Measurements from ENCODE around the gene WDR43. TPM values are rescaled to one million over a fixed set of nuclear protein-coding genes. Genes with fewer than 3 reads are reported as not detected.

WDR43 gene
- total and polyA plus RNA-seq, 9 of the 15 experiments (the other 6 are each of a cell fraction or from before 2014, with no cell fraction given) = 34.6 to 197 (median 105) TPM

- CTCF ChIA-PET (ENCODE audit: low intra/inter-chr PET ratio) = no interaction called here
- TF ChIP-seq ZZZ3 (IDR thresholded peaks at IDR 0.05) (no peak), MECOM (CRISPR knock-in tag; IDR thresholded peaks at IDR 0.05) (no peak), ZNF395 (CRISPR knock-in tag; IDR thresholded peaks at IDR 0.05) (no peak), SUPT5H (IDR thresholded peaks at IDR 0.05) (peak; percentile 12; the same call in 1 of the 2 replicates), DDX20 (tag; IDR thresholded peaks at IDR 0.05; ENCODE audit: low read depth) (no peak), RAD51 (IDR thresholded peaks at IDR 0.05; ENCODE audit: borderline replicate concordance, low read depth) (no peak), MBD2 (IDR thresholded peaks at IDR 0.05; ENCODE audit: borderline replicate concordance, low read depth) (no peak), ZNF551 (CRISPR knock-in tag; IDR thresholded peaks at IDR 0.05) (no peak), EWSR1 (IDR thresholded peaks at IDR 0.05; ENCODE audit: borderline replicate concordance, low read depth, partially characterized antibody) (no peak), GTF2F1 (IDR thresholded peaks at IDR 0.05; ENCODE audit: low read depth, low read length) (no peak), HOMEZ (CRISPR knock-in tag; IDR thresholded peaks at IDR 0.05) (no peak), POLR2B (IDR thresholded peaks at IDR 0.05; ENCODE audit: low read depth, partially characterized antibody) (peak; percentile 29), CBX5 (IDR thresholded peaks at IDR 0.05; ENCODE audit: borderline replicate concordance, low read depth) (peak; percentile 13; the same call in 1 of the 2 replicates), MYNN (IDR thresholded peaks at IDR 0.05) (0 out of 2 replicates have a peak, but pooled peaks have one; percentile 8), MYNN (CRISPR knock-in tag; IDR thresholded peaks at IDR 0.05) (no peak), FOXM1 (IDR thresholded peaks at IDR 0.05; ENCODE audit: low read depth) (no peak), FOXM1 (CRISPR knock-in tag; IDR thresholded peaks at IDR 0.05; ENCODE audit: low read depth) (no peak), POLR2A (conservative IDR thresholded peaks at IDR 0.05) (peak; percentile 42; the same call in 1 of the 2 replicates)
- TF ChIP-seq, protein P1, sequence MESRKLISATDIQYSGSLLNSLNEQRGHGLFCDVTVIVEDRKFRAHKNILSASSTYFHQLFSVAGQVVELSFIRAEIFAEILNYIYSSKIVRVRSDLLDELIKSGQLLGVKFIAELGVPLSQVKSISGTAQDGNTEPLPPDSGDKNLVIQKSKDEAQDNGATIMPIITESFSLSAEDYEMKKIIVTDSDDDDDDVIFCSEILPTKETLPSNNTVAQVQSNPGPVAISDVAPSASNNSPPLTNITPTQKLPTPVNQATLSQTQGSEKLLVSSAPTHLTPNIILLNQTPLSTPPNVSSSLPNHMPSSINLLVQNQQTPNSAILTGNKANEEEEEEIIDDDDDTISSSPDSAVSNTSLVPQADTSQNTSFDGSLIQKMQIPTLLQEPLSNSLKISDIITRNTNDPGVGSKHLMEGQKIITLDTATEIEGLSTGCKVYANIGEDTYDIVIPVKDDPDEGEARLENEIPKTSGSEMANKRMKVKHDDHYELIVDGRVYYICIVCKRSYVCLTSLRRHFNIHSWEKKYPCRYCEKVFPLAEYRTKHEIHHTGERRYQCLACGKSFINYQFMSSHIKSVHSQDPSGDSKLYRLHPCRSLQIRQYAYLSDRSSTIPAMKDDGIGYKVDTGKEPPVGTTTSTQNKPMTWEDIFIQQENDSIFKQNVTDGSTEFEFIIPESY (CRISPR knock-in tag; IDR thresholded peaks at IDR 0.05) = 0 out of 2 replicates have a peak, but pooled peaks have one; percentile 14
These were observed 55.3 kb downstream of the WDR43 start for GRCh38 chr2:28949617-28950305.

More at GRCh38 chr2:28949617-28950305, 55.3 kb downstream of the WDR43 start:
- no TSS peak for BruUV-seq (replicated peaks)
- H3K9me1 ChIP-seq (ENCODE audit: control insufficient read depth, insufficient read depth, low read length) = no peaks in the 10 kb centered on the region
- no peaks in the 10 kb centered on the region for H3K79me2 ChIP-seq (ENCODE audit: control insufficient read depth, insufficient read depth, low read length)
- in situ Hi-C loops (cut with MboI) = loop anchor here (25.0 kb wide), 1 partner anchor 1113 kb away; no protein-coding TSS in a partner anchor
- peaks cover 3% of the 10 kb centered on the region for H3K9me3 ChIP-seq (replicated peaks; ENCODE audit: control insufficient read depth, insufficient read depth, low read depth, low read length)
- 56% methylated on average over 11 of the region's 11 CpGs for WGBS (ENCODE audit: insufficient coverage, low coverage, missing lambda C conversion rate)
- FAIRE-seq (no peak), DNase-seq (ENCODE audit: extremely low read depth in 1 of 4, low spot score in 3 of 4) (peak in 1 of 4 experiments; percentile 29), ATAC-seq (peak; percentile 60)
- H3K27ac ChIP-seq (ENCODE audit: extremely low read depth, low read depth, low read length) = no peak overlapping the region
- peaks cover 5 to 6% of the 10 kb centered on the region in 2 experiments; a peak in 4 of 5 replicates for H3K4me1 ChIP-seq (replicated peaks in 1 of 2; ENCODE audit: control insufficient read depth in 2 of 2, insufficient read depth in 2 of 2, low read length in 2 of 2)
- no peaks in the 10 kb centered on the region for H4K20me1 ChIP-seq (replicated peaks; ENCODE audit: control insufficient read depth, insufficient read depth, low read length)
- no peak overlapping the region for H2AFZ ChIP-seq (ENCODE audit: low read depth, low read length)
- H3K4me2 ChIP-seq (ENCODE audit: insufficient read depth, low read length) = no peak overlapping the region
- intact Hi-C loops (cut with micrococcal nuclease) = loop anchor here (10.0 kb wide), 3 partner anchors 355 to 1125 kb away; no protein-coding TSS in a partner anchor
- H3K27me3 ChIP-seq (ENCODE audit: control insufficient read depth in 2 of 2, insufficient read depth in 2 of 2, low read length in 2 of 2) = no peaks in the 10 kb centered on the region
- no peak overlapping the region for H3K4me3 ChIP-seq
- POLR2A ChIA-PET = interaction anchor here (0.6 to 1.4 kb wide), 4 partner anchors 49 to 1198 kb away, joined by 3 to 6 read pairs (median 3); no protein-coding TSS in a partner anchor
- H3K9ac ChIP-seq (ENCODE audit: insufficient read depth in 1 of 2, low read depth in 2 of 2, low read length in 2 of 2) = no peak overlapping the region
- H3K36me3 ChIP-seq (ENCODE audit: control insufficient read depth, insufficient read depth, low read length) = peaks cover 43% of the 10 kb centered on the region
